ENCODE results near the gene GATB.

GATB gene

GRCh38 chr4:151685303-151685702 is 75.5 kb downstream of the GATB start:
- no peak overlapping the region for H3K4me3 ChIP-seq (ENCODE audit: control insufficient read depth, low read depth, low read length)
- no peak for TF ChIP-seq CTCF (IDR thresholded peaks at IDR 0.05; ENCODE audit: control insufficient read depth, insufficient read depth, low read depth, low read length, missing control alignments)
- DNase-seq (ENCODE audit: low read depth): no peak

- no peak for TF ChIP-seq CTCF (IDR thresholded peaks at IDR 0.05; ENCODE audit: control insufficient read depth, insufficient read depth, low read depth, low read length, missing control alignments)
- H3K4me3 ChIP-seq (ENCODE audit: control insufficient read depth, low read depth, low read length): no peak overlapping the region
- no peak for DNase-seq (ENCODE audit: low read depth)
These were observed 79.7 kb downstream of the GATB start for GRCh38 chr4:151681085-151681484.

GRCh38 chr4:151679231-151679630 is 81.6 kb downstream of the GATB start:
- H3K4me3 ChIP-seq (ENCODE audit: control insufficient read depth, low read depth, low read length): no peak overlapping the region
- no peak for DNase-seq (ENCODE audit: low read depth)
- no peak for TF ChIP-seq CTCF (IDR thresholded peaks at IDR 0.05; ENCODE audit: control insufficient read depth, insufficient read depth, low read depth, low read length, missing control alignments)

GRCh38 chr4:151678048-151678872 is 82.5 kb downstream of the GATB start:
- H3K4me3 ChIP-seq (ENCODE audit: control insufficient read depth, low read depth, low read length): no peak overlapping the region
- no peak for TF ChIP-seq CTCF (IDR thresholded peaks at IDR 0.05; ENCODE audit: control insufficient read depth, insufficient read depth, low read depth, low read length, missing control alignments)
- no peak for DNase-seq (ENCODE audit: low read depth)

- no peak overlapping the region for H3K4me3 ChIP-seq (ENCODE audit: control insufficient read depth, low read depth, low read length)
- DNase-seq (ENCODE audit: low read depth): no peak
- no peak for TF ChIP-seq CTCF (IDR thresholded peaks at IDR 0.05; ENCODE audit: control insufficient read depth, insufficient read depth, low read depth, low read length, missing control alignments)
These were observed 83.6 kb downstream of the GATB start for GRCh38 chr4:151677193-151677592.

GRCh38 chr4:151676301-151676700 is 84.5 kb downstream of the GATB start:
- no peak for TF ChIP-seq CTCF (IDR thresholded peaks at IDR 0.05; ENCODE audit: control insufficient read depth, insufficient read depth, low read depth, low read length, missing control alignments)
- no peak overlapping the region for H3K4me3 ChIP-seq (ENCODE audit: control insufficient read depth, low read depth, low read length)
- peak; percentile 39 for DNase-seq (ENCODE audit: low read depth)
